GM15510 (cell line): Measurements from ENCODE around the gene RNF214.

Source experiments
- POLR2A ChIP-seq: IDR thresholded peaks from 3 replicates; pipeline ENCODE4 v1.6.1; 2011; ENCODE audit warnings: borderline replicate concordance; ENCODE audit not compliant: insufficient read length; ENCODE audit errors: extremely low read depth

RNF214 gene

GRCh38 chr11:117249571-117249970, 17.1 kb downstream of the RNF214 start:
- no peak for TF ChIP-seq POLR2A

GRCh38 chr11:117251506-117251905, 19.0 kb downstream of the RNF214 start:
- TF ChIP-seq POLR2A = no peak

- TF ChIP-seq POLR2A = no peak
These were observed 23.5 kb downstream of the RNF214 start for GRCh38 chr11:117255966-117256365.

GRCh38 chr11:117256573-117256972, 24.1 kb downstream of the RNF214 start:
- no peak for TF ChIP-seq POLR2A

GRCh38 chr11:117258576-117258975, 26.1 kb downstream of the RNF214 start:
- TF ChIP-seq POLR2A = no peak

- TF ChIP-seq POLR2A = no peak
These were observed 26.9 kb downstream of the RNF214 start for GRCh38 chr11:117259417-117259816.

GRCh38 chr11:117265745-117266144, 33.3 kb downstream of the RNF214 start:
- no peak for TF ChIP-seq POLR2A

GRCh38 chr11:117269856-117270255, 37.4 kb downstream of the RNF214 start:
- TF ChIP-seq POLR2A = no peak

GRCh38 chr11:117271208-117271607, 38.7 kb downstream of the RNF214 start:
- no peak for TF ChIP-seq POLR2A

GRCh38 chr11:117273550-117274289, 41.2 kb downstream of the RNF214 start:
- TF ChIP-seq POLR2A = no peak

GRCh38 chr11:117278347-117278746, 45.9 kb downstream of the RNF214 start:
- TF ChIP-seq POLR2A = no peak

GRCh38 chr11:117279711-117280376, 47.4 kb downstream of the RNF214 start:
- no peak for TF ChIP-seq POLR2A

GRCh38 chr11:117281159-117281558, 48.7 kb downstream of the RNF214 start:
- TF ChIP-seq POLR2A = no peak

GRCh38 chr11:117281869-117282268, 49.4 kb downstream of the RNF214 start:
- no peak for TF ChIP-seq POLR2A

- TF ChIP-seq POLR2A = no peak
These were observed 50.5 kb downstream of the RNF214 start for GRCh38 chr11:117282956-117283355.

- no peak for TF ChIP-seq POLR2A
These were observed 51.6 kb downstream of the RNF214 start for GRCh38 chr11:117284053-117284452.

GRCh38 chr11:117286588-117286987, 54.1 kb downstream of the RNF214 start:
- TF ChIP-seq POLR2A = no peak

GRCh38 chr11:117287668-117288067, 55.2 kb downstream of the RNF214 start:
- no peak for TF ChIP-seq POLR2A
